OCI-LY3 (cell line): ENCODE results near the gene PRR16.

Experiments used
- EZH2phosphoT487 ChIP-seq: fragments of 200-600 bp; shearing (Covaris generic); IDR thresholded peaks from 2 replicates; pipeline ENCODE4 v1.6.1; 2018; ENCODE audit warnings: antibody characterized with exemption, mixed run types, low read depth
- TF ChIP-seq, protein P1 (sequence below): fragments of 200-600, 300-600 bp; sonication (generic); IDR thresholded peaks from 2 replicates; pipeline ENCODE4 v1.5.1; 2014; ENCODE audit warnings: antibody characterized with exemption, low read length, low read depth

DNA sequence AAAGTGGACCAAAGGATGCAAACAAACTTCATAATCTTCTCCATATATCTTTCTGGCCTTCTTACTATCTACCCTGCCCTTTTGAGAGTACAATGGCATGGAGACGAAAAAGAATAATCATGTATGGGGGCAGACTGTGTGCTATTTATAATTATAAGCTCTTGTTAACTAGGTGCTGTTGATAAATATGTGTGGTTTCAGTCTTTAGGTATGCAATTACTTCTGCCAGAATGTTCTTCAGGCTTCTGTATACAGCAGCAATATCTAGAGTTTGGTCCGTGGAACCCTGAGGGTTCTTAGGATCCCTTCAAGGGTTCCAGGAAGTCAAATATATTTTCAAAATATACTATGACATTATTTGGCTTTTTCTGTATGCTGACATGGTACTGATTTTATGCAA, 20.5 kb upstream of the PRR16 start:
- TF ChIP-seq, protein P1, sequence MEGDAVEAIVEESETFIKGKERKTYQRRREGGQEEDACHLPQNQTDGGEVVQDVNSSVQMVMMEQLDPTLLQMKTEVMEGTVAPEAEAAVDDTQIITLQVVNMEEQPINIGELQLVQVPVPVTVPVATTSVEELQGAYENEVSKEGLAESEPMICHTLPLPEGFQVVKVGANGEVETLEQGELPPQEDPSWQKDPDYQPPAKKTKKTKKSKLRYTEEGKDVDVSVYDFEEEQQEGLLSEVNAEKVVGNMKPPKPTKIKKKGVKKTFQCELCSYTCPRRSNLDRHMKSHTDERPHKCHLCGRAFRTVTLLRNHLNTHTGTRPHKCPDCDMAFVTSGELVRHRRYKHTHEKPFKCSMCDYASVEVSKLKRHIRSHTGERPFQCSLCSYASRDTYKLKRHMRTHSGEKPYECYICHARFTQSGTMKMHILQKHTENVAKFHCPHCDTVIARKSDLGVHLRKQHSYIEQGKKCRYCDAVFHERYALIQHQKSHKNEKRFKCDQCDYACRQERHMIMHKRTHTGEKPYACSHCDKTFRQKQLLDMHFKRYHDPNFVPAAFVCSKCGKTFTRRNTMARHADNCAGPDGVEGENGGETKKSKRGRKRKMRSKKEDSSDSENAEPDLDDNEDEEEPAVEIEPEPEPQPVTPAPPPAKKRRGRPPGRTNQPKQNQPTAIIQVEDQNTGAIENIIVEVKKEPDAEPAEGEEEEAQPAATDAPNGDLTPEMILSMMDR, result no peak
- TF ChIP-seq EZH2phosphoT487, result no peak
